Hepatocyte (in vitro differentiated cells): ENCODE measurements around the gene ELMO3.

Experiments
- EZH2 ChIP-seq: fragments of 200-600 bp; sonication (generic); IDR thresholded peaks from 2 replicates; pipeline ENCODE4 v1.6.1; 2016; ENCODE audit warnings: antibody characterized with exemption, mild to moderate bottlenecking, borderline replicate concordance
- EZH2phosphoT487 ChIP-seq: fragments of 200-600 bp; sonication (generic); IDR thresholded peaks from one replicate; pipeline ENCODE4 v1.6.1; 2018; ENCODE audit warnings: antibody characterized with exemption, mild to moderate bottlenecking, low read depth, moderate library complexity; ENCODE audit not compliant: unreplicated experiment, severe bottlenecking
- TF ChIP-seq, protein P1 (sequence below): fragments of 200-600 bp; sonication (generic); IDR thresholded peaks from 2 replicates; pipeline ENCODE4 v1.5.1; 2016; ENCODE audit warnings: antibody characterized with exemption, mild to moderate bottlenecking; ENCODE audit not compliant: poor library complexity

DNA sequence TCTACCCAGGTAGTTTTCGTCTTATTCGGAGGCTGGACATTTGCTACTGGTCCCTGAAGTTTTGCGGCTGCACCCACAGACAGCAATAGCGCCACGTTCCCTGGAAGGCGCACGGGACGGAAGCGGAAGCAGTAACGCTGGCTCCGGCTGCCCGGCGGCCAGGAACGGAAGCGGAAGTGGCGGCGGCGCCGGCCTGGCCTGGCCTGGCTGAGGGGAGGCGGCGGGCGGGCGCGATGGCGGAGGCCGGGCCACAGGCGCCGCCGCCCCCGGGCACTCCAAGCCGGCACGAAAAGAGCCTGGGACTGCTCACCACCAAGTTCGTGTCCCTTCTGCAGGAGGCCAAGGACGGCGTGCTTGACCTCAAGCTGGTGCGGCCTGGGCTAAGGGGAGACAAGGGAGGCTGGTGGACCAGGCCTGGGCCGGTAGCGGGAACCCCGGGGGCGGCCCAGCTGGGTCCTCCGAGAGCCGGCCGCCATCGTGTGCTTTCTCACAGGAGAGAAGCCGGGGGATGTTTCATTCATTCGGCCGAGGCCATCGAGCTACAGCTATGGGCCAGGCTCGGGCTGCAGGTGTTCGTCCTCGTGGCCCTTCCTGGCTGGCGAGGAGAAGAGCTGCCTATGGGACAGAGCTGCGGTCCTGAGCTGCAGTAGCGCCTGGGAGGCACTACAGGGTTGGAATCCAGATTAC is 6.8 kb upstream of the ELMO3 start, which contains the start of gene E2F4:
- TF ChIP-seq, protein P1, sequence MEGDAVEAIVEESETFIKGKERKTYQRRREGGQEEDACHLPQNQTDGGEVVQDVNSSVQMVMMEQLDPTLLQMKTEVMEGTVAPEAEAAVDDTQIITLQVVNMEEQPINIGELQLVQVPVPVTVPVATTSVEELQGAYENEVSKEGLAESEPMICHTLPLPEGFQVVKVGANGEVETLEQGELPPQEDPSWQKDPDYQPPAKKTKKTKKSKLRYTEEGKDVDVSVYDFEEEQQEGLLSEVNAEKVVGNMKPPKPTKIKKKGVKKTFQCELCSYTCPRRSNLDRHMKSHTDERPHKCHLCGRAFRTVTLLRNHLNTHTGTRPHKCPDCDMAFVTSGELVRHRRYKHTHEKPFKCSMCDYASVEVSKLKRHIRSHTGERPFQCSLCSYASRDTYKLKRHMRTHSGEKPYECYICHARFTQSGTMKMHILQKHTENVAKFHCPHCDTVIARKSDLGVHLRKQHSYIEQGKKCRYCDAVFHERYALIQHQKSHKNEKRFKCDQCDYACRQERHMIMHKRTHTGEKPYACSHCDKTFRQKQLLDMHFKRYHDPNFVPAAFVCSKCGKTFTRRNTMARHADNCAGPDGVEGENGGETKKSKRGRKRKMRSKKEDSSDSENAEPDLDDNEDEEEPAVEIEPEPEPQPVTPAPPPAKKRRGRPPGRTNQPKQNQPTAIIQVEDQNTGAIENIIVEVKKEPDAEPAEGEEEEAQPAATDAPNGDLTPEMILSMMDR, result no peak
- TF ChIP-seq EZH2phosphoT487, result no peak
- no peak for TF ChIP-seq EZH2
